Inflammatory macrophage (primary cell): ENCODE results near the gene TTL.

Source experiments
- DNase-seq, 2 donors: peaks; one replicate each; pipeline ENCODE4 v3.0.0-alpha.2; 2020 to 2022

The TTL gene

DNA sequence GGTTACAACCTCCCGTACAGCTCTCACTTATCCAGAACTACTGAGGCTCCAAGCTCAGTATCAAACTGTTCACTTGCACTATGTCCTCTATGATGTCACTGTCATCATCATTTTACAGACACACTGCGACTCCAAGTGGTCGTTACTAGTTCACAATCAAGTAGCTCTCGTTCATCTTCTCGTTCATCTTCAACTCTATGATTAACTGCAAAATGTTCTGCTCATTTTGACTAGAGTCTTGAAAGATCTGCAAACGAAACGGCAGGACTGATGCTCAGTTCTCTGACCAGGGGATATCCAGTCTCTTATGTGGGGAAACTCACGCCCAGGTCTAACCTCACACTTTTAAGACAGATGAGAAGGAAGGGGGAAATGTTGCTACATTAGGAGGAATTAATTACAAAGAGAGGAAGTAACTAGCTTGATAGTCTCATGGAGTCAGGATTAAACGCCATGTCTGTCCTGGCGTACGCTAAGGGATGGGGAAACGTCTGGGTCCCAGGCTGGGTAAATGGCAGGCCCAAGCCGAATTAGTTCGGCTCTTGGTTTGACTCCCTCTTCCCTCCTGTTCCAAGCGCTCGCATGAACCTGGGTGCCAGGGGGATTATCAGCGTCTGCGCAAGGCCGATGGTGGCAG, 101.7 kb downstream of the TTL start:
- peak; percentile 6 to 12 for DNase-seq

- peak; percentile 96 for DNase-seq
Observed at GRCh38 chr2:112584134-112584890, 102.4 kb downstream of the TTL start, which contains the start of gene CHCHD5. Gene CHCHD5 (plus strand): TSS chr2:112584609. CDS start chr2:112584648, 39 bp downstream.

DNA sequence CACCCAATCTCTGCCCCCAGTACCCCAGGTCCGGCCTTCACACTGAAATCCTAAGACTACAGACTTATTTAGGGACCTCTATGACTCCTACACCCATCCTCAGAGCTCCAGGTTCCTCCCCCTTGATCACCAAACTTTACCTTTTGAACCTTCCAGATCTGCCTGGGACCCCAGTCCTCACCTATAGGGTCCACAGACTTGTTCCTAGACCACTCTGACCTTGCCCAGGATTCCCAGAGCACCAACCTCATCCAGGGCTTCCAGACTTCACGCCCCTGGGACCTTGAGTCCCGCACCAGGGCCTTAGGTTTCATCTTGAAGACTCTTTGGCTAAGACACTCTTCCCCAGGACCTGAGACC, 102.9 kb downstream of the TTL start:
- DNase-seq, result no peak

GRCh38 chr2:112585400-112585799, 103.4 kb downstream of the TTL start:
- DNase-seq, result no peak

GRCh38 chr2:112585873-112586464, 104.0 kb downstream of the TTL start:
- DNase-seq, result no peak

DNA sequence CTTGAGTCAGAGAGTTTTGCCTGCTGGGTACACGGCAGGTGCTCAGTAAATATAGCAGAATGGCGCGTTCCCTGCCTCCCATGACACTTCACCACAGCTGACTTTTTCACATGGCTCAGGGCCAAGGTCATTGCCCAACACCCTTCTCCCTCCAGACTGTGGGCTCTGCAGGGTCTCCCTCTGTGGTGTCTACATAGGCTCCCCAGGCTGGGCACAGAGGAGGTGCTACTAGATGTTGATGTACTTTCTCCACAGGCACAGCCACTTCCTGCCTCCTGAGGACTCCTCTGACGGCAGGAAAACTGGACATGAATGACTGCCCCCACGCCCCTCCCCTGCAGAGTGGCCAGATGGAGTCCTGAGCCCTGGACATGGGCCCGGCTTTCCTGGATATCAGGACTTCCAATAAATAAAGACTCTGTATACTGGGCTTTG, 106.7 kb downstream of the TTL start:
- DNase-seq, result no peak
